Thyroid gland (tissue), 4 donors: ENCODE data around the gene HTRA3.

Experiments used
- POLR2A ChIP-seq, 2 donors: fragments of 450-650 bp; IDR thresholded peaks; one replicate each; pipeline ENCODE4 v1.6.1; 2017; ENCODE audit warnings: antibody characterized with exemption in 2 of 2, mild to moderate bottlenecking in 2 of 2, moderate library complexity in 1 of 2
- TF ChIP-seq, protein P1 (sequence below), 6 experiments: fragments of 200-600 bp in 3 of 6; fragments of 450-650 bp in 3 of 6; sonication (generic) in 3 of 6; IDR thresholded peaks; one replicate each; pipeline ENCODE4 v1.5.1; 2016 to 2019; ENCODE audit warnings: antibody characterized with exemption in 6 of 6, mild to moderate bottlenecking in 2 of 6, inconsistent platforms in 1 of 6, moderate library complexity in 1 of 6

DNA sequence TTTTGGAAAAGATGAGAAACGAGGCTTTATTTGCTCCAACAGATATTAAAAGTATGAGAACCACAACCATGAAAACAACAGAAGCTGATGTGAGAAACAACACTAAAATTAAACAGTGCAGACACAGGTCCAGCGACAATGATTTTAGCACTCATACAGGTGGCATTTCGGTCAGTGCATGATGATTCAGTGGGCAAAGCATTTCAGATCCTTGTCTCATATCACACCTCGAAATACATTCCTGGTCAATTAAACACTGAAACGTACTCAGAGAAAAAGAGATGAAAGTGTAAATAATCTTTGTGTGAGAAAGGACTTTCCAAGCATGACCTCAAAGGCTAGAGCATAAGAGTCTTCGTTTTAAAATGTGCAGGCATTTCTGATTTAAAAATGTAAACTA is 85.8 kb downstream of the HTRA3 start:
- TF ChIP-seq, protein P1, sequence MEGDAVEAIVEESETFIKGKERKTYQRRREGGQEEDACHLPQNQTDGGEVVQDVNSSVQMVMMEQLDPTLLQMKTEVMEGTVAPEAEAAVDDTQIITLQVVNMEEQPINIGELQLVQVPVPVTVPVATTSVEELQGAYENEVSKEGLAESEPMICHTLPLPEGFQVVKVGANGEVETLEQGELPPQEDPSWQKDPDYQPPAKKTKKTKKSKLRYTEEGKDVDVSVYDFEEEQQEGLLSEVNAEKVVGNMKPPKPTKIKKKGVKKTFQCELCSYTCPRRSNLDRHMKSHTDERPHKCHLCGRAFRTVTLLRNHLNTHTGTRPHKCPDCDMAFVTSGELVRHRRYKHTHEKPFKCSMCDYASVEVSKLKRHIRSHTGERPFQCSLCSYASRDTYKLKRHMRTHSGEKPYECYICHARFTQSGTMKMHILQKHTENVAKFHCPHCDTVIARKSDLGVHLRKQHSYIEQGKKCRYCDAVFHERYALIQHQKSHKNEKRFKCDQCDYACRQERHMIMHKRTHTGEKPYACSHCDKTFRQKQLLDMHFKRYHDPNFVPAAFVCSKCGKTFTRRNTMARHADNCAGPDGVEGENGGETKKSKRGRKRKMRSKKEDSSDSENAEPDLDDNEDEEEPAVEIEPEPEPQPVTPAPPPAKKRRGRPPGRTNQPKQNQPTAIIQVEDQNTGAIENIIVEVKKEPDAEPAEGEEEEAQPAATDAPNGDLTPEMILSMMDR (IDR thresholded peaks at IDR 0.05) = no peak
- no peak for TF ChIP-seq POLR2A (IDR thresholded peaks at IDR 0.05)
